K562 (cell line): ENCODE measurements around the gene TNFSF13. TPM values are rescaled to one million over a fixed set of nuclear protein-coding genes. Genes with fewer than 3 reads are reported as not detected.

ENCODE experiments used
- AFF4 ChIP-seq: sonication (generic); formaldehyde crosslinking; IDR thresholded peaks from 2 replicates; pipeline ENCODE4 v1.8.0; 2023; ENCODE audit warnings: mild to moderate bottlenecking, missing genetic modification reagents
- ARID1B ChIP-seq: fragments of 450-650 bp; IDR thresholded peaks from 2 replicates; pipeline ENCODE4 v1.6.1; 2016; ENCODE audit warnings: antibody characterized with exemption, mild to moderate bottlenecking, inconsistent platforms
- ATF3 ChIP-seq, 2 experiments: fragments of 450-650 bp in 1 of 2; sonication (generic) in 1 of 2; formaldehyde crosslinking in 1 of 2; IDR thresholded peaks in 1 of 2; conservative IDR thresholded peaks in 1 of 2; 2 replicates each; pipeline versions ENCODE4 v1.6.1 to v1.8.1; 2016 to 2023; ENCODE audit warnings: mild to moderate bottlenecking in 2 of 2, moderate library complexity in 2 of 2, inconsistent platforms in 1 of 2, missing genetic modification reagents in 1 of 2
- CREB1 ChIP-seq, 2 experiments: sonication (generic) in 1 of 2; formaldehyde crosslinking in 1 of 2; IDR thresholded peaks; 2 replicates each; pipeline versions ENCODE4 v1.6.1 to v1.8.0; 2012 to 2022; ENCODE audit warnings: inconsistent platforms in 1 of 2, mild to moderate bottlenecking in 1 of 2, missing genetic modification reagents in 1 of 2, moderate library complexity in 1 of 2
- ELF1 ChIP-seq: fragments of 200-800 bp; sonication (Bioruptor generic); IDR thresholded peaks from 2 replicates; pipeline ENCODE4 v1.6.1; 2016; ENCODE audit warnings: missing genetic modification characterization, missing compliant biosample characterization
- EWSR1 ChIP-seq: fragments of 450-650 bp; IDR thresholded peaks from 2 replicates; pipeline ENCODE4 v1.6.1; 2018; ENCODE audit warnings: borderline replicate concordance, mild to moderate bottlenecking, low read depth, moderate library complexity; ENCODE audit not compliant: partially characterized antibody
- GABPB1 ChIP-seq: sonication (generic); formaldehyde crosslinking; IDR thresholded peaks from 2 replicates; pipeline ENCODE4 v1.8.0; 2022; ENCODE audit warnings: mild to moderate bottlenecking, missing genetic modification reagents
- KHSRP ChIP-seq: fragments of 450-650 bp; IDR thresholded peaks from 2 replicates; pipeline ENCODE4 v1.6.1; 2017
- MCM2 ChIP-seq: fragments of 450-650 bp; IDR thresholded peaks from 2 replicates; pipeline ENCODE4 v1.6.1; 2017; ENCODE audit warnings: low read depth, mild to moderate bottlenecking
- NEUROD1 ChIP-seq: fragments of 150-350 bp; IDR thresholded peaks from 2 replicates; pipeline ENCODE4 v1.6.1; 2014; ENCODE audit warnings: borderline replicate concordance, low read length, low read depth; ENCODE audit not compliant: partially characterized antibody
- POLR2AphosphoS5 ChIP-seq: IDR thresholded peaks from 2 replicates; pipeline ENCODE4 v1.6.1; 2011; ENCODE audit warnings: mild to moderate bottlenecking, low read depth, low read length, moderate library complexity; ENCODE audit not compliant: control insufficient read depth, insufficient read depth
- RBM34 ChIP-seq: fragments of 200-400 bp; formaldehyde crosslinking; IDR thresholded peaks from 2 replicates; pipeline ENCODE4 v1.6.1; 2018; ENCODE audit warnings: low read length, borderline replicate concordance; ENCODE audit not compliant: insufficient read depth
- YBX1 ChIP-seq: fragments of 450-650 bp; IDR thresholded peaks from 2 replicates; pipeline ENCODE4 v1.7.1; 2016; ENCODE audit warnings: mild to moderate bottlenecking
- ZNF717 ChIP-seq: fragments of 250-450 bp; sonication (Bioruptor Pico); IDR thresholded peaks from 2 replicates; pipeline ENCODE4 v1.5.0; 2021
- polyA plus RNA-seq, 8 experiments: library from polyadenylated mRNA; depleted of rRNA in 4 of 8; stranded (reverse) in 5 of 8; unstranded in 3 of 8; fragments of >200 nt; fragmentation: Nextera tagmentation in 2 of 8; fragmentation: Illumina TruSeq in 1 of 8; extraction: Ambion mirVana in 2 of 8; extraction: Trizol in 1 of 8; gene quantifications; 2 replicates each; pipeline versions ENCODE4 v1.2.1 to v1.2.3, GENCODE V29; 2011 to 2014; ENCODE audit warnings: inconsistent platforms in 1 of 8, missing spikeins in 1 of 8
- total RNA-seq, 7 experiments: library from RNA; depleted of rRNA in 6 of 7; stranded (reverse); fragments of >200 nt in 6 of 7; fragmentation: Illumina TruSeq in 2 of 7; extraction: Trizol in 2 of 7; gene quantifications; 2 replicates each; pipeline versions ENCODE4 v1.2.1 to v1.2.3, GENCODE V29; 2011 to 2021; ENCODE audit warnings: low replicate concordance in 1 of 7
- TF ChIP-seq, protein P1 (sequence below), 2 experiments: fragments of 450-650 bp; conservative IDR thresholded peaks; 2 replicates each; pipeline ENCODE4 v1.6.1; 2017; ENCODE audit warnings: mild to moderate bottlenecking in 2 of 2, moderate library complexity in 2 of 2
- TF ChIP-seq, protein P2 (sequence below): fragments of 250-450 bp; sonication (Bioruptor Pico); IDR thresholded peaks from 2 replicates; pipeline ENCODE4 v1.4.0; 2020

Gene TNFSF13
- total and polyA plus RNA-seq, 9 of the 15 experiments (the other 6 are each of a cell fraction or from before 2014, with no cell fraction given): 0.04 to 0.51 (median 0.19) TPM; not detected in 1

- TF ChIP-seq CREB1 (IDR thresholded peaks at IDR 0.05) (peak; percentile 93), CREB1 (CRISPR knock-in tag; IDR thresholded peaks at IDR 0.05) (peak; percentile 94), ATF3 (IDR thresholded peaks at IDR 0.05) (no peak), ATF3 (CRISPR knock-in tag; conservative IDR thresholded peaks at IDR 0.05) (no peak), YBX1 (no peak), POLR2AphosphoS5 (peak; percentile 97), AFF4 (CRISPR knock-in tag) (peak; percentile 80; the same call in 1 of the 2 replicates), KHSRP (no peak), MCM2 (no peak), ELF1 (peak; percentile 81), ARID1B (0 out of 2 replicates have a peak, but pooled peaks have one; percentile 10), EWSR1 (peak; percentile 67), NEUROD1 (peak; percentile 98), GABPB1 (CRISPR knock-in tag) (peak; percentile 96), ZNF717 (CRISPR knock-in tag) (0 out of 2 replicates have a peak, but pooled peaks have one; percentile 67), RBM34 (no peak)
- TF ChIP-seq, protein P1, sequence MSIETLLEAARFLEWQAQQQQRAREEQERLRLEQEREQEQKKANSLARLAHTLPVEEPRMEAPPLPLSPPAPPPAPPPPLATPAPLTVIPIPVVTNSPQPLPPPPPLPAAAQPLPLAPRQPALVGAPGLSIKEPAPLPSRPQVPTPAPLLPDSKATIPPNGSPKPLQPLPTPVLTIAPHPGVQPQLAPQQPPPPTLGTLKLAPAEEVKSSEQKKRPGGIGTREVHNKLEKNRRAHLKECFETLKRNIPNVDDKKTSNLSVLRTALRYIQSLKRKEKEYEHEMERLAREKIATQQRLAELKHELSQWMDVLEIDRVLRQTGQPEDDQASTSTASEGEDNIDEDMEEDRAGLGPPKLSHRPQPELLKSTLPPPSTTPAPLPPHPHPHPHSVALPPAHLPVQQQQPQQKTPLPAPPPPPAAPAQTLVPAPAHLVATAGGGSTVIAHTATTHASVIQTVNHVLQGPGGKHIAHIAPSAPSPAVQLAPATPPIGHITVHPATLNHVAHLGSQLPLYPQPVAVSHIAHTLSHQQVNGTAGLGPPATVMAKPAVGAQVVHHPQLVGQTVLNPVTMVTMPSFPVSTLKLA (conservative IDR thresholded peaks at IDR 0.05): peak; percentile 61 to 80; a peak in 3 of 4 replicates
- TF ChIP-seq, protein P2, sequence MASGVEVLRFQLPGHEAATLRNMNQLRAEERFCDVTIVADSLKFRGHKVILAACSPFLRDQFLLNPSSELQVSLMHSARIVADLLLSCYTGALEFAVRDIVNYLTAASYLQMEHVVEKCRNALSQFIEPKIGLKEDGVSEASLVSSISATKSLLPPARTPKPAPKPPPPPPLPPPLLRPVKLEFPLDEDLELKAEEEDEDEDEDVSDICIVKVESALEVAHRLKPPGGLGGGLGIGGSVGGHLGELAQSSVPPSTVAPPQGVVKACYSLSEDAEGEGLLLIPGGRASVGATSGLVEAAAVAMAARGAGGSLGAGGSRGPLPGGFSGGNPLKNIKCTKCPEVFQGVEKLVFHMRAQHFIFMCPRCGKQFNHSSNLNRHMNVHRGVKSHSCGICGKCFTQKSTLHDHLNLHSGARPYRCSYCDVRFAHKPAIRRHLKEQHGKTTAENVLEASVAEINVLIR: peak; percentile 96
Observed at GRCh38 chr17:7572588-7573323, 14.2 kb downstream of the TNFSF13 start (continued).
